HepG2 (cell line): ENCODE measurements around the gene PRRC1. TPM values are rescaled to one million over a fixed set of nuclear protein-coding genes. Genes with fewer than 3 reads are reported as not detected.

Source experiments
- ARID3A ChIP-seq: IDR thresholded peaks from 2 replicates; pipeline ENCODE4 v1.6.1; 2012; ENCODE audit warnings: low read depth, low read length, improper control_type of control experiment
- ATF6 ChIP-seq: sonication (generic); formaldehyde crosslinking; conservative IDR thresholded peaks from 2 replicates; pipeline ENCODE4 v1.4.0; 2020; ENCODE audit warnings: missing genetic modification reagents
- KDM5A ChIP-seq: fragments of 200-600 bp; sonication (generic); IDR thresholded peaks from 2 replicates; pipeline ENCODE4 v1.7.0; 2018; ENCODE audit warnings: antibody characterized with exemption, mild to moderate bottlenecking, low read length, borderline replicate concordance
- MYC ChIP-seq: sonication (generic); formaldehyde crosslinking; IDR thresholded peaks from 2 replicates; pipeline ENCODE4 v1.9.0; 2021; ENCODE audit warnings: missing genetic modification reagents, borderline replicate concordance
- PATZ1 ChIP-seq: sonication (generic); formaldehyde crosslinking; IDR thresholded peaks from 2 replicates; pipeline ENCODE4 v1.4.0; 2020; ENCODE audit warnings: missing genetic modification reagents
- RAD21 ChIP-seq: fragments of 450-650 bp; formaldehyde crosslinking; IDR thresholded peaks from 2 replicates; pipeline ENCODE4 v1.5.0; 2020; ENCODE audit warnings: mild to moderate bottlenecking
- STAG1 ChIP-seq: sonication (generic); formaldehyde crosslinking; IDR thresholded peaks from 2 replicates; pipeline ENCODE4 v1.4.0; 2020; ENCODE audit warnings: missing genetic modification reagents
- ZNF781 ChIP-seq: sonication (generic); formaldehyde crosslinking; IDR thresholded peaks from 2 replicates; pipeline ENCODE4 v1.5.1; 2020; ENCODE audit warnings: borderline replicate concordance, mild to moderate bottlenecking, missing genetic modification reagents; ENCODE audit errors: not compliant biosample characterization
- ZSCAN29 ChIP-seq: sonication (generic); formaldehyde crosslinking; conservative IDR thresholded peaks from 2 replicates; pipeline ENCODE4 v1.4.0; 2020; ENCODE audit warnings: mild to moderate bottlenecking, missing genetic modification reagents
- polyA plus RNA-seq, 8 experiments: library from polyadenylated mRNA; depleted of rRNA in 3 of 8; stranded (reverse) in 7 of 8; unstranded in 1 of 8; fragments of >200 nt; fragmentation: Illumina TruSeq in 4 of 8; extraction: Trizol in 4 of 8; gene quantifications; 2 replicates each; pipeline versions ENCODE4 v1.2.1 to v1.2.3, GENCODE V29; 2011 to 2016; ENCODE audit warnings: low read depth in 4 of 8, missing spikeins in 1 of 8, mixed read lengths in 1 of 8; ENCODE audit not compliant: insufficient read depth in 1 of 8
- total RNA-seq, 5 experiments: library from RNA; depleted of rRNA; stranded (reverse); fragments of >200 nt; fragmentation: Illumina TruSeq; extraction: Trizol; gene quantifications; 2 replicates each; pipeline ENCODE4 v1.2.3, GENCODE V29; 2016; ENCODE audit warnings: low read depth in 1 of 5

The PRRC1 gene
- total and polyA plus RNA-seq, 2 of the 13 experiments (the other 11 are each of a cell fraction or from before 2014, with no cell fraction given), result 48.5 to 51.9 TPM

- TF ChIP-seq STAG1 (CRISPR knock-in tag) (peak; percentile 40; the same call in 1 of the 2 replicates), ARID3A (peak; percentile 32; the same call in 1 of the 2 replicates), KDM5A (no peak), ATF6 (CRISPR knock-in tag) (no peak), ZNF781 (CRISPR knock-in tag) (no peak), RAD21 (CRISPR knock-in tag) (0 out of 2 replicates have a peak, but pooled peaks have one; percentile 28), MYC (CRISPR knock-in tag) (no peak), ZSCAN29 (CRISPR knock-in tag) (no peak), PATZ1 (CRISPR knock-in tag) (no peak)
Observed at GRCh38 chr5:127492854-127493738, 24.3 kb upstream of the PRRC1 start (continued).
